HepG2 (cell line): ENCODE data around the gene FAM219B. TPM values are rescaled to one million over a fixed set of nuclear protein-coding genes. Genes with fewer than 3 reads are reported as not detected.

Source experiments
- CEBPG ChIP-seq: IDR thresholded peaks from 2 replicates; pipeline ENCODE4 v1.6.1; 2016
- GABPA ChIP-seq, 2 experiments: IDR thresholded peaks; 2 replicates each; pipeline ENCODE4 v1.6.1; 2011 to 2016; ENCODE audit warnings: low read depth in 2 of 2, low read length in 1 of 2, missing biosample characterization in 1 of 2, missing genetic modification characterization in 1 of 2
- MIXL1 ChIP-seq: IDR thresholded peaks from 2 replicates; pipeline ENCODE4 v1.6.1; 2016
- PHF20 ChIP-seq: sonication (generic); formaldehyde crosslinking; IDR thresholded peaks from 2 replicates; pipeline ENCODE4 v1.5.0; 2020; ENCODE audit warnings: mild to moderate bottlenecking, missing genetic modification reagents
- SMAD1 ChIP-seq: sonication (generic); formaldehyde crosslinking; IDR thresholded peaks from 2 replicates; pipeline ENCODE4 v1.4.0; 2020; ENCODE audit warnings: missing genetic modification reagents, low read depth, mild to moderate bottlenecking, borderline replicate concordance
- TAF1 ChIP-seq: sonication (generic); formaldehyde crosslinking; IDR thresholded peaks from 2 replicates; pipeline ENCODE4 v1.4.0; 2020; ENCODE audit warnings: missing genetic modification reagents
- ZBTB39 ChIP-seq: sonication (generic); formaldehyde crosslinking; IDR thresholded peaks from 2 replicates; pipeline ENCODE4 v1.5.0; 2020; ENCODE audit warnings: missing genetic modification reagents
- ZNF431 ChIP-seq: sonication (generic); formaldehyde crosslinking; IDR thresholded peaks from 2 replicates; pipeline ENCODE4 v1.9.0; 2022; ENCODE audit warnings: missing genetic modification reagents, low read depth, mild to moderate bottlenecking, borderline replicate concordance
- ZNF747 ChIP-seq: sonication (generic); formaldehyde crosslinking; IDR thresholded peaks from 2 replicates; pipeline ENCODE4 v1.8.1; 2023; ENCODE audit warnings: missing genetic modification reagents, mild to moderate bottlenecking, borderline replicate concordance
- polyA plus RNA-seq, 8 experiments: library from polyadenylated mRNA; depleted of rRNA in 3 of 8; stranded (reverse) in 7 of 8; unstranded in 1 of 8; fragments of >200 nt; fragmentation: Illumina TruSeq in 4 of 8; extraction: Trizol in 4 of 8; gene quantifications; 2 replicates each; pipeline versions ENCODE4 v1.2.1 to v1.2.3, GENCODE V29; 2011 to 2016; ENCODE audit warnings: low read depth in 4 of 8, missing spikeins in 1 of 8, mixed read lengths in 1 of 8; ENCODE audit not compliant: insufficient read depth in 1 of 8
- total RNA-seq, 5 experiments: library from RNA; depleted of rRNA; stranded (reverse); fragments of >200 nt; fragmentation: Illumina TruSeq; extraction: Trizol; gene quantifications; 2 replicates each; pipeline ENCODE4 v1.2.3, GENCODE V29; 2016; ENCODE audit warnings: low read depth in 1 of 5
- TF ChIP-seq, protein P1 (sequence below): sonication (generic); formaldehyde crosslinking; IDR thresholded peaks from 2 replicates; pipeline ENCODE4 v1.5.0; 2020; ENCODE audit warnings: mild to moderate bottlenecking, missing genetic modification reagents, borderline replicate concordance
- TF ChIP-seq, protein P2 (sequence below): sonication (generic); formaldehyde crosslinking; conservative IDR thresholded peaks from 2 replicates; pipeline ENCODE4 v1.4.0; 2020; ENCODE audit warnings: missing genetic modification reagents
- TF ChIP-seq, protein P3 (sequence below): sonication (generic); formaldehyde crosslinking; IDR thresholded peaks from 2 replicates; pipeline ENCODE4 v1.5.0; 2020; ENCODE audit warnings: mild to moderate bottlenecking, missing genetic modification reagents, moderate library complexity
- TF ChIP-seq, protein P4 (sequence below): sonication (generic); formaldehyde crosslinking; IDR thresholded peaks from 2 replicates; pipeline ENCODE4 v1.4.0; 2020; ENCODE audit warnings: mild to moderate bottlenecking, missing genetic modification reagents

Gene FAM219B
- total and polyA plus RNA-seq, 2 of the 13 experiments (the other 11 are each of a cell fraction or from before 2014, with no cell fraction given) = 36.6 to 50.2 TPM

DNA sequence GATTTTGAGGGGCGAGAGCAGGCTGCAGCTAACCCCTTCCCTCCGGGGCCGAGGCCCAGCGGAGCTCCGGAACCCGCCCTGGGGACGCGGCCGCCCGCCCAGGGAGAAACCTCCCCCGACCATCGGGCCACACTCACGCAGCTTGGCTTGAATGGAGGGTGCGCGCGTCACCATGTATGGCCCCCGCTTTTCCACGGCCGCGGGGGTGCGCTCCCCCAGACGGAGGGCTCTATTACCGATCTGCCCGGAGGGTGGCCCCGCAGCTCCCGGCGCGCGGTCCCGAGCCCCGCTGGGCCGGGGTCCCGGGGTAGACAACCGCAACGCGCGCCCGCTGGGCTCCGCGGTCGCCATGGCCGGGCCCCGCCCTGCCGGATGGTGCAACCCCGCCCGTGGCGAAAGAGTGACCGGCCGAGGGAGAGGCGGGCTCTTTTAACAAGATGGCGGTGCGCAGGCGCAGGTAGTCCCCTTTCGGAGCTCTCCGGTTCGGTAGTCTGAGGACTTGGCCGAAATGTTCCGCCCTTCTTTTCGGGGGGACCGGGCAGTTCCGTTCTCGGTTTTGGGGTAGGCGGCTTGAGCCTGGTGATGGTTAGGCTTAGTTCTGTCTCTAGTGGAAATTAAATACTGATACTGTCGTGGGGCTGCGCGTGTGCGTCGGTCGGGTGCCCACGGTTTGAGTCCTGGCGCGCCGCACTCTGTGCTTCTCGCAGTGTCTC, at the start of gene FAM219B (continued):
- TF ChIP-seq ZBTB39 = no peak
- TF ChIP-seq, protein P1, sequence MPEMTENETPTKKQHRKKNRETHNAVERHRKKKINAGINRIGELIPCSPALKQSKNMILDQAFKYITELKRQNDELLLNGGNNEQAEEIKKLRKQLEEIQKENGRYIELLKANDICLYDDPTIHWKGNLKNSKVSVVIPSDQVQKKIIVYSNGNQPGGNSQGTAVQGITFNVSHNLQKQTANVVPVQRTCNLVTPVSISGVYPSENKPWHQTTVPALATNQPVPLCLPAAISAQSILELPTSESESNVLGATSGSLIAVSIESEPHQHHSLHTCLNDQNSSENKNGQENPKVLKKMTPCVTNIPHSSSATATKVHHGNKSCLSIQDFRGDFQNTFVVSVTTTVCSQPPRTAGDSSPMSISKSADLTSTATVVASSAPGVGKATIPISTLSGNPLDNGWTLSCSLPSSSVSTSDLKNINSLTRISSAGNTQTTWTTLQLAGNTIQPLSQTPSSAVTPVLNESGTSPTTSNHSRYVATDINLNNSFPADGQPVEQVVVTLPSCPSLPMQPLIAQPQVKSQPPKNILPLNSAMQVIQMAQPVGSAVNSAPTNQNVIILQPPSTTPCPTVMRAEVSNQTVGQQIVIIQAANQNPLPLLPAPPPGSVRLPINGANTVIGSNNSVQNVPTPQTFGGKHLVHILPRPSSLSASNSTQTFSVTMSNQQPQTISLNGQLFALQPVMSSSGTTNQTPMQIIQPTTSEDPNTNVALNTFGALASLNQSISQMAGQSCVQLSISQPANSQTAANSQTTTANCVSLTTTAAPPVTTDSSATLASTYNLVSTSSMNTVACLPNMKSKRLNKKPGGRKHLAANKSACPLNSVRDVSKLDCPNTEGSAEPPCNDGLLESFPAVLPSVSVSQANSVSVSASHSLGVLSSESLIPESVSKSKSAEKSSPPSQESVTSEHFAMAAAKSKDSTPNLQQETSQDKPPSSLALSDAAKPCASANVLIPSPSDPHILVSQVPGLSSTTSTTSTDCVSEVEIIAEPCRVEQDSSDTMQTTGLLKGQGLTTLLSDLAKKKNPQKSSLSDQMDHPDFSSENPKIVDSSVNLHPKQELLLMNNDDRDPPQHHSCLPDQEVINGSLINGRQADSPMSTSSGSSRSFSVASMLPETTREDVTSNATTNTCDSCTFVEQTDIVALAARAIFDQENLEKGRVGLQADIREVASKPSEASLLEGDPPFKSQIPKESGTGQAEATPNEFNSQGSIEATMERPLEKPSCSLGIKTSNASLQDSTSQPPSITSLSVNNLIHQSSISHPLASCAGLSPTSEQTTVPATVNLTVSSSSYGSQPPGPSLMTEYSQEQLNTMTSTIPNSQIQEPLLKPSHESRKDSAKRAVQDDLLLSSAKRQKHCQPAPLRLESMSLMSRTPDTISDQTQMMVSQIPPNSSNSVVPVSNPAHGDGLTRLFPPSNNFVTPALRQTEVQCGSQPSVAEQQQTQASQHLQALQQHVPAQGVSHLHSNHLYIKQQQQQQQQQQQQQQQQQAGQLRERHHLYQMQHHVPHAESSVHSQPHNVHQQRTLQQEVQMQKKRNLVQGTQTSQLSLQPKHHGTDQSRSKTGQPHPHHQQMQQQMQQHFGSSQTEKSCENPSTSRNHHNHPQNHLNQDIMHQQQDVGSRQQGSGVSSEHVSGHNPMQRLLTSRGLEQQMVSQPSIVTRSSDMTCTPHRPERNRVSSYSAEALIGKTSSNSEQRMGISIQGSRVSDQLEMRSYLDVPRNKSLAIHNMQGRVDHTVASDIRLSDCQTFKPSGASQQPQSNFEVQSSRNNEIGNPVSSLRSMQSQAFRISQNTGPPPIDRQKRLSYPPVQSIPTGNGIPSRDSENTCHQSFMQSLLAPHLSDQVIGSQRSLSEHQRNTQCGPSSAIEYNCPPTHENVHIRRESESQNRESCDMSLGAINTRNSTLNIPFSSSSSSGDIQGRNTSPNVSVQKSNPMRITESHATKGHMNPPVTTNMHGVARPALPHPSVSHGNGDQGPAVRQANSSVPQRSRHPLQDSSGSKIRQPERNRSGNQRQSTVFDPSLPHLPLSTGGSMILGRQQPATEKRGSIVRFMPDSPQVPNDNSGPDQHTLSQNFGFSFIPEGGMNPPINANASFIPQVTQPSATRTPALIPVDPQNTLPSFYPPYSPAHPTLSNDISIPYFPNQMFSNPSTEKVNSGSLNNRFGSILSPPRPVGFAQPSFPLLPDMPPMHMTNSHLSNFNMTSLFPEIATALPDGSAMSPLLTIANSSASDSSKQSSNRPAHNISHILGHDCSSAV (CRISPR knock-in tag) = no peak
- TF ChIP-seq SMAD1 (CRISPR knock-in tag) = 0 out of 2 replicates have a peak, but pooled peaks have one; percentile 52
- no peak for TF ChIP-seq ZNF747
- TF ChIP-seq, protein P2, sequence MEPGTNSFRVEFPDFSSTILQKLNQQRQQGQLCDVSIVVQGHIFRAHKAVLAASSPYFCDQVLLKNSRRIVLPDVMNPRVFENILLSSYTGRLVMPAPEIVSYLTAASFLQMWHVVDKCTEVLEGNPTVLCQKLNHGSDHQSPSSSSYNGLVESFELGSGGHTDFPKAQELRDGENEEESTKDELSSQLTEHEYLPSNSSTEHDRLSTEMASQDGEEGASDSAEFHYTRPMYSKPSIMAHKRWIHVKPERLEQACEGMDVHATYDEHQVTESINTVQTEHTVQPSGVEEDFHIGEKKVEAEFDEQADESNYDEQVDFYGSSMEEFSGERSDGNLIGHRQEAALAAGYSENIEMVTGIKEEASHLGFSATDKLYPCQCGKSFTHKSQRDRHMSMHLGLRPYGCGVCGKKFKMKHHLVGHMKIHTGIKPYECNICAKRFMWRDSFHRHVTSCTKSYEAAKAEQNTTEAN = peak; percentile 18; the same call in 1 of the 2 replicates
- peak; percentile 55; the same call in 1 of the 2 replicates for TF ChIP-seq PHF20 (CRISPR knock-in tag)
- 0 out of 2 replicates have a peak, but pooled peaks have one; percentile 10 for TF ChIP-seq GABPA (IDR thresholded peaks at IDR 0.05; ENCODE audit: low read depth, low read length)
- peak; percentile 35; the same call in 1 of the 2 replicates for TF ChIP-seq GABPA (CRISPR knock-in tag; IDR thresholded peaks at IDR 0.05; ENCODE audit: low read depth)
- 0 out of 2 replicates have a peak, but pooled peaks have one; percentile 20 for TF ChIP-seq MIXL1
- TF ChIP-seq, protein P3, sequence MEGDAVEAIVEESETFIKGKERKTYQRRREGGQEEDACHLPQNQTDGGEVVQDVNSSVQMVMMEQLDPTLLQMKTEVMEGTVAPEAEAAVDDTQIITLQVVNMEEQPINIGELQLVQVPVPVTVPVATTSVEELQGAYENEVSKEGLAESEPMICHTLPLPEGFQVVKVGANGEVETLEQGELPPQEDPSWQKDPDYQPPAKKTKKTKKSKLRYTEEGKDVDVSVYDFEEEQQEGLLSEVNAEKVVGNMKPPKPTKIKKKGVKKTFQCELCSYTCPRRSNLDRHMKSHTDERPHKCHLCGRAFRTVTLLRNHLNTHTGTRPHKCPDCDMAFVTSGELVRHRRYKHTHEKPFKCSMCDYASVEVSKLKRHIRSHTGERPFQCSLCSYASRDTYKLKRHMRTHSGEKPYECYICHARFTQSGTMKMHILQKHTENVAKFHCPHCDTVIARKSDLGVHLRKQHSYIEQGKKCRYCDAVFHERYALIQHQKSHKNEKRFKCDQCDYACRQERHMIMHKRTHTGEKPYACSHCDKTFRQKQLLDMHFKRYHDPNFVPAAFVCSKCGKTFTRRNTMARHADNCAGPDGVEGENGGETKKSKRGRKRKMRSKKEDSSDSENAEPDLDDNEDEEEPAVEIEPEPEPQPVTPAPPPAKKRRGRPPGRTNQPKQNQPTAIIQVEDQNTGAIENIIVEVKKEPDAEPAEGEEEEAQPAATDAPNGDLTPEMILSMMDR (CRISPR knock-in tag) = peak; percentile 8; the same call in 1 of the 2 replicates
- peak; percentile 87 for TF ChIP-seq CEBPG (CRISPR knock-in tag)
- TF ChIP-seq, protein P4, sequence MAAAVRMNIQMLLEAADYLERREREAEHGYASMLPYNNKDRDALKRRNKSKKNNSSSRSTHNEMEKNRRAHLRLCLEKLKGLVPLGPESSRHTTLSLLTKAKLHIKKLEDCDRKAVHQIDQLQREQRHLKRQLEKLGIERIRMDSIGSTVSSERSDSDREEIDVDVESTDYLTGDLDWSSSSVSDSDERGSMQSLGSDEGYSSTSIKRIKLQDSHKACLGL = peak; percentile 70
- peak; percentile 82 for TF ChIP-seq TAF1 (CRISPR knock-in tag)
- no peak for TF ChIP-seq ZNF431 (CRISPR knock-in tag)
